HG02938 (cell line): ENCODE results near the gene APBB2.

Source experiments
- ATAC-seq: cut with Tn5 transposase; IDR thresholded peaks from one replicate; pipeline ENCODE4 v1.9.1; 2021; ENCODE audit warnings: mild to moderate bottlenecking, moderate library complexity; ENCODE audit not compliant: unreplicated experiment

The APBB2 gene

GRCh38 chr4:41216294-41217019 is 2.1 kb upstream of the APBB2 start:
- ATAC-seq = peak; percentile 38

- no peak for ATAC-seq
Measured at GRCh38 chr4:41215969-41216293, 1.6 kb upstream of the APBB2 start.

- no peak for ATAC-seq
Measured at GRCh38 chr4:41215155-41215554, 813 bp upstream of the APBB2 start.

GRCh38 chr4:41214825-41215146 is 444 bp upstream of the APBB2 start:
- no peak for ATAC-seq

GRCh38 chr4:41213625-41214135 is 662 bp downstream of the APBB2 start:
- peak; percentile 13 for ATAC-seq

GRCh38 chr4:41212616-41213203 is 1.6 kb downstream of the APBB2 start:
- ATAC-seq = peak; percentile 33

GRCh38 chr4:41211951-41212615 is 2.3 kb downstream of the APBB2 start:
- no peak for ATAC-seq

GRCh38 chr4:41209901-41210300 is 4.4 kb downstream of the APBB2 start:
- ATAC-seq = no peak

- no peak for ATAC-seq
Measured at GRCh38 chr4:41209187-41209586, 5.2 kb downstream of the APBB2 start.

GRCh38 chr4:41207291-41207831 is 7.0 kb downstream of the APBB2 start:
- ATAC-seq = no peak

- ATAC-seq = no peak
Measured at GRCh38 chr4:41205854-41206460, 8.4 kb downstream of the APBB2 start.

GRCh38 chr4:41205130-41205529 is 9.2 kb downstream of the APBB2 start:
- ATAC-seq = no peak

- ATAC-seq = no peak
Measured at GRCh38 chr4:41204400-41204978, 9.9 kb downstream of the APBB2 start.

- ATAC-seq = no peak
Measured at GRCh38 chr4:41203841-41204240, 10.5 kb downstream of the APBB2 start.

- ATAC-seq = no peak
Measured at GRCh38 chr4:41202820-41203568, 11.3 kb downstream of the APBB2 start.

- no peak for ATAC-seq
Measured at GRCh38 chr4:41202356-41202755, 12.0 kb downstream of the APBB2 start.

GRCh38 chr4:41200486-41201017 is 13.8 kb downstream of the APBB2 start:
- no peak for ATAC-seq

- no peak for ATAC-seq
Measured at GRCh38 chr4:41199788-41200187, 14.6 kb downstream of the APBB2 start.

GRCh38 chr4:41197996-41198395 is 16.3 kb downstream of the APBB2 start:
- ATAC-seq = no peak

GRCh38 chr4:41197495-41197894 is 16.8 kb downstream of the APBB2 start:
- ATAC-seq = no peak
